Astrocyte (in vitro differentiated cells and primary cell): ENCODE measurements around the gene ARRB1.

Experiments used
- EZH2 ChIP-seq: IDR thresholded peaks from 2 replicates; pipeline ENCODE4 v1.6.1; 2012; ENCODE audit warnings: mild to moderate bottlenecking, low read length, inconsistent platforms; ENCODE audit not compliant: insufficient read depth
- TF ChIP-seq, protein P1 (sequence below): IDR thresholded peaks from 2 replicates; pipeline ENCODE4 v1.5.1; 2011; ENCODE audit warnings: low read depth, mild to moderate bottlenecking, inconsistent platforms, low read length, moderate library complexity; ENCODE audit not compliant: insufficient read depth

DNA sequence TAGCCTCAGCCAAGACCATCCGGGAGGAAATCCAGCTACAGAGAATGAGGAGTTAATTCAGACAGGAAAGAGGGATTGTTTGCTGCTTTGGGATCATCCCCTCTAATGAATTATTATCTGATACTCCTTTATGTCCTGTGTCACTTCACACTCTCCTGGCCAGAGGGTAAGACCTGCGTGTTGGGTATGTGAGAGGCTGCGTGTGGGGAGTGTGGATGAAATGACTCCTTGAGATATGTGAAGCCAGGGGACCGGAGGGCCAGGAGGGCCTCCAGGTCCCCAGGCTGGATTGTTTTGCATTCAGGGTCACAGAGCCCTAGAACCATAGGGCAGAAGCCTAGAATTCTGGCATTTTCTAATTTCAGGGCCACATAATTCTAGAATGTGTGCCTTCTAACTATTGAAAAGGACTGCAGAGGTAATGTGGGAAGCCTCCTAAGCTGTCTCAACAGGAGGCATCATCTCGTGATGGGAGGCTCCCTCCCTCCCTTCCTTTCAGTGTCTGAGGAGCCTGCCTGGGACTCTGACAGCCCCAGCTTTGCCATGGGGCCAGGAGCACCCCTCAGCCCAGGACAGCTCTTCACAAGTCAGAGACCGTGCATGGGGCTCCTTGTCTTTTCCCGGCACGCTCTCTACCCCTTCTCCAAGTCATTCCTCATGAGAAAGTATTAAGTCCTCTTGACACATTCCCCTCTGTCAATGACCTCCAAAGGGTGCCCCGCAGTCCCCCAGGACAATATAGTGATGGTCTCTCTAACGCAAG is 107.2 kb downstream of the ARRB1 start:
- TF ChIP-seq, protein P1, sequence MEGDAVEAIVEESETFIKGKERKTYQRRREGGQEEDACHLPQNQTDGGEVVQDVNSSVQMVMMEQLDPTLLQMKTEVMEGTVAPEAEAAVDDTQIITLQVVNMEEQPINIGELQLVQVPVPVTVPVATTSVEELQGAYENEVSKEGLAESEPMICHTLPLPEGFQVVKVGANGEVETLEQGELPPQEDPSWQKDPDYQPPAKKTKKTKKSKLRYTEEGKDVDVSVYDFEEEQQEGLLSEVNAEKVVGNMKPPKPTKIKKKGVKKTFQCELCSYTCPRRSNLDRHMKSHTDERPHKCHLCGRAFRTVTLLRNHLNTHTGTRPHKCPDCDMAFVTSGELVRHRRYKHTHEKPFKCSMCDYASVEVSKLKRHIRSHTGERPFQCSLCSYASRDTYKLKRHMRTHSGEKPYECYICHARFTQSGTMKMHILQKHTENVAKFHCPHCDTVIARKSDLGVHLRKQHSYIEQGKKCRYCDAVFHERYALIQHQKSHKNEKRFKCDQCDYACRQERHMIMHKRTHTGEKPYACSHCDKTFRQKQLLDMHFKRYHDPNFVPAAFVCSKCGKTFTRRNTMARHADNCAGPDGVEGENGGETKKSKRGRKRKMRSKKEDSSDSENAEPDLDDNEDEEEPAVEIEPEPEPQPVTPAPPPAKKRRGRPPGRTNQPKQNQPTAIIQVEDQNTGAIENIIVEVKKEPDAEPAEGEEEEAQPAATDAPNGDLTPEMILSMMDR, result no peak
- TF ChIP-seq EZH2, result no peak
